ENCODE results near the gene HAAO.

Gene HAAO

GRCh38 chr2:42787788-42788477 is 4.5 kb downstream of the HAAO start:
- Histone ChIP-seq H3K4me1 (ENCODE audit: control insufficient read depth, insufficient read depth, low read length) (peaks cover 7% of the 10 kb centered on the region), H3K4me3 (ENCODE audit: low read length) (no peak overlapping the region), H3K36me3 (ENCODE audit: control insufficient read depth, insufficient read depth, low read length) (no peaks in the 10 kb centered on the region), H3K9me3 (ENCODE audit: control insufficient read depth, low read length) (no peaks in the 10 kb centered on the region), H3K9ac (ENCODE audit: low read length) (no peak overlapping the region), H3K27me3 (ENCODE audit: control insufficient read depth, insufficient read depth, low read length) (peaks cover 12% of the 10 kb centered on the region)

GRCh38 chr2:42787424-42787787 is 5.0 kb downstream of the HAAO start:
- no peaks in the 10 kb centered on the region for H3K9me3 ChIP-seq (ENCODE audit: control insufficient read depth, low read length)
- peaks cover 7% of the 10 kb centered on the region for H3K4me1 ChIP-seq (ENCODE audit: control insufficient read depth, insufficient read depth, low read length)
- no peak overlapping the region for H3K9ac ChIP-seq (ENCODE audit: low read length)
- H3K36me3 ChIP-seq (ENCODE audit: control insufficient read depth, insufficient read depth, low read length) = no peaks in the 10 kb centered on the region
- H3K27me3 ChIP-seq (ENCODE audit: control insufficient read depth, insufficient read depth, low read length) = peaks cover 7% of the 10 kb centered on the region
- no peak overlapping the region for H3K4me3 ChIP-seq (ENCODE audit: low read length)

GRCh38 chr2:42786561-42787345 is 5.6 kb downstream of the HAAO start:
- Histone ChIP-seq H3K9me3 (ENCODE audit: control insufficient read depth, low read length) (no peaks in the 10 kb centered on the region), H3K36me3 (ENCODE audit: control insufficient read depth, insufficient read depth, low read length) (no peaks in the 10 kb centered on the region)

GRCh38 chr2:42784204-42784880 is 8.0 kb downstream of the HAAO start:
- Histone ChIP-seq H3K9me3 (ENCODE audit: control insufficient read depth, low read length) (no peaks in the 10 kb centered on the region), H3K27me3 (ENCODE audit: control insufficient read depth, insufficient read depth, low read length) (no peaks in the 10 kb centered on the region), H3K9ac (ENCODE audit: low read length) (no peak overlapping the region), H3K36me3 (ENCODE audit: control insufficient read depth, insufficient read depth, low read length) (no peaks in the 10 kb centered on the region), H3K4me1 (ENCODE audit: control insufficient read depth, insufficient read depth, low read length) (no peaks in the 10 kb centered on the region), H3K4me3 (ENCODE audit: low read length) (no peak overlapping the region)

More at GRCh38 chr2:42786561-42787345, 5.6 kb downstream of the HAAO start:
- peaks cover under 1% of the 10 kb centered on the region for H3K27me3 ChIP-seq (ENCODE audit: control insufficient read depth, insufficient read depth, low read length)
- H3K4me3 ChIP-seq (ENCODE audit: low read length) = no peak overlapping the region
- H3K4me1 ChIP-seq (ENCODE audit: control insufficient read depth, insufficient read depth, low read length) = peaks cover 2% of the 10 kb centered on the region
- H3K9ac ChIP-seq (ENCODE audit: low read length) = no peak overlapping the region

- H3K36me3 ChIP-seq (ENCODE audit: control insufficient read depth, insufficient read depth, low read length) = no peaks in the 10 kb centered on the region
- no peaks in the 10 kb centered on the region for H3K4me1 ChIP-seq (ENCODE audit: control insufficient read depth, insufficient read depth, low read length)
- H3K27me3 ChIP-seq (ENCODE audit: control insufficient read depth, insufficient read depth, low read length) = no peaks in the 10 kb centered on the region
- no peak overlapping the region for H3K9ac ChIP-seq (ENCODE audit: low read length)
- H3K9me3 ChIP-seq (ENCODE audit: control insufficient read depth, low read length) = no peaks in the 10 kb centered on the region
- H3K4me3 ChIP-seq (ENCODE audit: low read length) = no peak overlapping the region
Measured at GRCh38 chr2:42783511-42783910, 8.9 kb downstream of the HAAO start.

- Histone ChIP-seq H3K9me3 (ENCODE audit: control insufficient read depth, low read length) (no peaks in the 10 kb centered on the region), H3K36me3 (ENCODE audit: control insufficient read depth, insufficient read depth, low read length) (no peaks in the 10 kb centered on the region), H3K4me3 (ENCODE audit: low read length) (no peak overlapping the region), H3K4me1 (ENCODE audit: control insufficient read depth, insufficient read depth, low read length) (no peaks in the 10 kb centered on the region), H3K27me3 (ENCODE audit: control insufficient read depth, insufficient read depth, low read length) (no peaks in the 10 kb centered on the region), H3K9ac (ENCODE audit: low read length) (no peak overlapping the region)
Measured at GRCh38 chr2:42781181-42781580, 11.2 kb downstream of the HAAO start.

- no peaks in the 10 kb centered on the region for H3K9me3 ChIP-seq (ENCODE audit: control insufficient read depth, low read length)
- H3K36me3 ChIP-seq (ENCODE audit: control insufficient read depth, insufficient read depth, low read length) = no peaks in the 10 kb centered on the region
- no peaks in the 10 kb centered on the region for H3K27me3 ChIP-seq (ENCODE audit: control insufficient read depth, insufficient read depth, low read length)
- H3K9ac ChIP-seq (ENCODE audit: low read length) = no peak overlapping the region
- no peak overlapping the region for H3K4me3 ChIP-seq (ENCODE audit: low read length)
- no peaks in the 10 kb centered on the region for H3K4me1 ChIP-seq (ENCODE audit: control insufficient read depth, insufficient read depth, low read length)
Measured at GRCh38 chr2:42777883-42778805, 14.2 kb downstream of the HAAO start.

- H3K9ac ChIP-seq (ENCODE audit: low read length) = no peak overlapping the region
- no peaks in the 10 kb centered on the region for H3K36me3 ChIP-seq (ENCODE audit: control insufficient read depth, insufficient read depth, low read length)
- H3K4me3 ChIP-seq (ENCODE audit: low read length) = no peak overlapping the region
- no peaks in the 10 kb centered on the region for H3K27me3 ChIP-seq (ENCODE audit: control insufficient read depth, insufficient read depth, low read length)
- no peaks in the 10 kb centered on the region for H3K9me3 ChIP-seq (ENCODE audit: control insufficient read depth, low read length)
- no peaks in the 10 kb centered on the region for H3K4me1 ChIP-seq (ENCODE audit: control insufficient read depth, insufficient read depth, low read length)
Measured at GRCh38 chr2:42775810-42776209, 16.6 kb downstream of the HAAO start.

GRCh38 chr2:42775186-42775585 is 17.2 kb downstream of the HAAO start:
- Histone ChIP-seq H3K4me1 (ENCODE audit: control insufficient read depth, insufficient read depth, low read length) (no peaks in the 10 kb centered on the region), H3K27me3 (ENCODE audit: control insufficient read depth, insufficient read depth, low read length) (no peaks in the 10 kb centered on the region), H3K36me3 (ENCODE audit: control insufficient read depth, insufficient read depth, low read length) (no peaks in the 10 kb centered on the region), H3K4me3 (ENCODE audit: low read length) (no peak overlapping the region), H3K9ac (ENCODE audit: low read length) (no peak overlapping the region), H3K9me3 (ENCODE audit: control insufficient read depth, low read length) (no peaks in the 10 kb centered on the region)

- Histone ChIP-seq H3K4me3 (ENCODE audit: low read length) (no peak overlapping the region), H3K36me3 (ENCODE audit: control insufficient read depth, insufficient read depth, low read length) (no peaks in the 10 kb centered on the region), H3K4me1 (ENCODE audit: control insufficient read depth, insufficient read depth, low read length) (no peaks in the 10 kb centered on the region), H3K9ac (ENCODE audit: low read length) (no peak overlapping the region), H3K27me3 (ENCODE audit: control insufficient read depth, insufficient read depth, low read length) (no peaks in the 10 kb centered on the region), H3K9me3 (ENCODE audit: control insufficient read depth, low read length) (no peaks in the 10 kb centered on the region)
Measured at GRCh38 chr2:42771546-42772153, 20.7 kb downstream of the HAAO start.
